SJSA1 (cell line): ENCODE results near the gene PTP4A1. TPM values are rescaled to one million over a fixed set of nuclear protein-coding genes. Genes with fewer than 3 reads are reported as not detected.

Experiments used
- DNase-seq, 2 experiments: peaks; one replicate each; pipeline ENCODE4 v3.0.0-alpha.2; 2015 to 2020; ENCODE audit warnings: low spot score in 2 of 2, low read depth in 1 of 2
- H3K27ac ChIP-seq: fragments of 250-450 bp; sonication (Bioruptor Pico); 2 replicates; pipeline ENCODE4 v1.5.1; 2020; ENCODE audit warnings: mild to moderate bottlenecking, moderate library complexity
- H3K27me3 ChIP-seq: fragments of 250-450 bp; sonication (Bioruptor Pico); replicated peaks from 2 replicates; pipeline ENCODE4 v1.5.1; 2020; ENCODE audit warnings: mild to moderate bottlenecking, moderate library complexity
- H3K36me3 ChIP-seq: fragments of 250-450 bp; sonication (Bioruptor Pico); 2 replicates; pipeline ENCODE4 v1.5.1; 2020; ENCODE audit warnings: mild to moderate bottlenecking
- H3K4me1 ChIP-seq: fragments of 250-450 bp; sonication (Bioruptor Pico); replicated peaks from 2 replicates; pipeline ENCODE4 v1.6.1; 2021; ENCODE audit warnings: mild to moderate bottlenecking
- H3K4me3 ChIP-seq: fragments of 250-450 bp; sonication (Bioruptor Pico); 2 replicates; pipeline ENCODE4 v1.5.1; 2020; ENCODE audit warnings: mild to moderate bottlenecking
- H3K9me3 ChIP-seq: fragments of 250-450 bp; sonication (Bioruptor Pico); replicated peaks from 2 replicates; pipeline ENCODE4 v1.5.1; 2020; ENCODE audit warnings: mild to moderate bottlenecking
- total RNA-seq: library from RNA; depleted of rRNA; stranded (reverse); fragments of >200 nt; shearing (Covaris generic); gene quantifications from 2 replicates; pipeline ENCODE4 v1.2.3, GENCODE V29; 2014

PTP4A1 gene
- total RNA-seq, 1 experiment from 2014 or later: 15.7 TPM

DNA sequence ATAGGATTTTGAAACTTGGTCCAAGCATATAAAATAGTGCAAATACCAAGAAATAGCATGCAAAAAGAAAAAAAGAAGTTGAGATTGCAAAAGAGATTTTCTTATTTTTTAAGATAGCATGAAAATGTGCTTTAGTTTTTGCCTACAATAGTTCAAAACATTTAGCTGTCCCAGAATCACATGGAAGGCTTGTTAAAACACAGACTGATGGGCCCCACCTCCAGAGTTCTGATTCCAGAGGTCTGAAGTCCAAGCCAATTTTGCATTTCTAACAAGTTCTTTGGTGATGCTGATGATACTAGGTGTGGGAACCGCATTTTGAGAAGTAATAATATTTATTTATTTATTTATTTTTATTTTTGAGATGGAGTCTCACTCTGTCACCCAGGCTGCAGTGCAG lies 33.7 kb upstream of the PTP4A1 start:
- Histone ChIP-seq H3K9me3 (no peaks in the 10 kb centered on the region), H3K4me3 (no peak overlapping the region), H3K36me3 (no peaks in the 10 kb centered on the region), H3K27ac (no peak overlapping the region), H3K27me3 (no peaks in the 10 kb centered on the region), H3K4me1 (no peaks in the 10 kb centered on the region)
- no peak for DNase-seq

DNA sequence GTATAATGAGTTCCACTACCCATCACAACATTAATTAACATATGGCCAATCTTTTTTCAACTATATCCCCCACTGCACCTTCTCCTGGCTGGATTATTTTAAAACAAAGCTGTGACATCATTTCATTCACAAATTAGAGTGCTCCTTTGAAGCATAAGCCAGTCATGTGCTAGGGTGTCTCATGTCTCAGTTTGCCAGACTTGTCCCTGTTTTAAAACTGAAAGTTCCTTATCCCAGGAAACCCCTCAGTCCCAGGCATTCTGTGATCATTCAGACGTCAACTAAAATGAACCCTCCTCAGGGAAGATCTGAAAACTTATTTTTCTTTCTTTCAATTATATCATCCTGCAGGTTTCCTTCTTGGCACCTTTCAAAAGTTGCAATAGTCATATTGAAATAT lies 29.3 kb upstream of the PTP4A1 start:
- Histone ChIP-seq H3K36me3 (no peaks in the 10 kb centered on the region), H3K9me3 (no peaks in the 10 kb centered on the region), H3K4me3 (no peak overlapping the region), H3K4me1 (no peaks in the 10 kb centered on the region), H3K27me3 (no peaks in the 10 kb centered on the region), H3K27ac (no peak overlapping the region)
- no peak for DNase-seq

DNA sequence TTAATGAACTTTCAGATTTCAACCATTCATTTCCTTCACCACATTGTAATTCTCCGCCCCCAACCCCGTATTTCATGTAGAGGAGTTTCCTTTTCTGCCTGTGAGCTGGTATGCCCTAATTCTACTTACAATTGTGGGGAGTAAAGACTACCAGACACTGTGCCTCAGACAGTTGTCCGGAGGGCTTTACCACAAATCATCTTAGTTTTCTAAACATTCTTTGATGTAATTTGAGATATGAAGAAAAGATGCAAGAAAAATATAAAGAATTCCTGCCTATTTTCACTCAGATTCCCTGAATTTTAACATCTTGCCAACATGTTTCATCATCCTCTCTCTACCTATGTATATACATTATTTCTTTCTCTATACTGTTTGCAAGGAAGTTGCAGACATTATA lies 28.3 kb upstream of the PTP4A1 start:
- Histone ChIP-seq H3K36me3 (no peaks in the 10 kb centered on the region), H3K27ac (no peak overlapping the region)
- no peak for DNase-seq

DNA sequence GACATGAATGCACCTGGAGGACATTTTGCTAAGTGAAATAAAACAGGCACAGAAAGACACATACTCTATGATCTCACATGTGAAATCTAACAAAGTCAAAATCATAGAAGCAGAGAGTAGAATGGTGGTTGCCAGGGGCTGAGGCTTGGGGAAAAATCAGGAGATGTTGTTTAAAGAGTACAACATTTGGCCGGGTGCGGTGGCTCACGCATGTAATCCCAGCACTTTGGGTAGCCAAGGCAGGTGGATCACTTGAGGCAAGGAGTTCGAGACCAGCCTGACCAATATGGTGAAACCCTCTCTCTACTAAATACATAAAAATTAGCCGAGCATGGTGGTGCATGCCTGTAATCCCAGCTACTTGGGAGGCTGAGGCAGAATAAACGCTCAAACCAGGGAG lies 26.0 kb upstream of the PTP4A1 start:
- Histone ChIP-seq H3K9me3 (no peaks in the 10 kb centered on the region), H3K4me3 (no peak overlapping the region), H3K36me3 (no peaks in the 10 kb centered on the region), H3K27ac (no peak overlapping the region), H3K4me1 (no peaks in the 10 kb centered on the region), H3K27me3 (no peaks in the 10 kb centered on the region)
- no peak for DNase-seq

More for the DNA sequence above, 28.3 kb upstream of the PTP4A1 start:
- no peaks in the 10 kb centered on the region for H3K4me1 ChIP-seq
- no peaks in the 10 kb centered on the region for H3K27me3 ChIP-seq
- H3K9me3 ChIP-seq: no peaks in the 10 kb centered on the region
- H3K4me3 ChIP-seq: no peak overlapping the region

DNA sequence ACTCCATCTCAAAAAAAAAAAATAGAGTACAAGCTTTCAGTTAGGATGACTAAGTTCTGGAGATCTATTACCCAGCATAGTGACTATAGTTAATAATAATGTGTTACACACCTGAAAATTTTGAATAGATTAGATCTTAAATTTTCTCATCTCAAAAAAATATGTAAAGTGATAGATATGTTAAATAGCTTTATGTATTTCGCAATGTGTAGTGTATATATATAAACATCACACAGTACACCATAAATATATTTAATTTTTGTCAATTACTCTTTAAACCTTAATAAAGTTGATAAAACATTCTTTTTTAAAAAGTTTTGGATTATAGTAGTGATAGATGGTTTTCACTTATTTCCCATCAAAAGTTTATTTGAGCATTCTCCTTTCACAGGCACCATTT lies 25.6 kb upstream of the PTP4A1 start:
- Histone ChIP-seq H3K4me1 (no peaks in the 10 kb centered on the region), H3K27ac (no peak overlapping the region), H3K4me3 (no peak overlapping the region), H3K27me3 (no peaks in the 10 kb centered on the region), H3K9me3 (no peaks in the 10 kb centered on the region), H3K36me3 (no peaks in the 10 kb centered on the region)
- DNase-seq: no peak

DNA sequence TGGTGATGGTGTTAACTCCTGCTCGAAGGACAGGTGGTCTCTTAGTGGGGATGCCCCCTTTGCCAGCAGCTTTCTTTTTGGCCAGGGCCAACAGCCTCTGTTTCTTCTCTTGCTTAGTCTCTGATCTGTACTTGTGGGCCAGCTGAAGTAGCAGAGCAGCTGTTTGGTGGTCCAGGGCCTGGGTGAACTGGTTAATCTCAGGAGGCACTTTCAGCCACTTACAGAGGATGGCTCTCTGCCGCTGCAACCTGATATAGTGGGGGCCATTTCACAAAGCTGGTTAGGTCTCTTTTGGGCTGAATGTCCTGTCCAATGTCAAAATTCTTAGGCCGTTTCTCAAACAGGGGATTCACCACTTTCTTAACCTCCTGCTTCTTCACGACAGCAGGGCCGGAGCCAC lies 23.2 kb upstream of the PTP4A1 start:
- no peak for DNase-seq
- Histone ChIP-seq H3K36me3 (no peaks in the 10 kb centered on the region), H3K4me3 (no peak overlapping the region), H3K4me1 (no peaks in the 10 kb centered on the region), H3K27me3 (no peaks in the 10 kb centered on the region), H3K27ac (no peak overlapping the region), H3K9me3 (no peaks in the 10 kb centered on the region)

DNA sequence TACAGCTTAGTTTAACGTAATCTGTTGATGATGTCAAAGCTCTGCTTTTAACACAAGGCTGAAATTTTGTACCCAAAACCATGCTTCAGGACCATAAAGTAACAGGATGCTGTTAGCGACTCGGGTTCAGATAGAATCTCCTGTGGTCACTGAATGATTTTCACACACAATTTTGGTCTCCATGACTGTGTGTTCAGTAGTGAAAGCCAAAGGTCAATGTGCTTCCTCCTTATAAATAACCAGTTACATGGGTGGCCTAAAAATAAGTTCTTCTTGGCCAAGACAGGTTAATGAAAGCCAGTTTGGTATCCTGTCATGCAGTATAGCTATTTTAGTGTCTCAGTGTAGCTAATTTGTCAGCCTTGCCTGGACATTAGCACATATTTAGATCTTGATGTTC lies 19.1 kb upstream of the PTP4A1 start:
- Histone ChIP-seq H3K27ac (no peak overlapping the region), H3K27me3 (no peaks in the 10 kb centered on the region), H3K9me3 (no peaks in the 10 kb centered on the region), H3K4me3 (no peak overlapping the region), H3K36me3 (no peaks in the 10 kb centered on the region), H3K4me1 (no peaks in the 10 kb centered on the region)
- DNase-seq: no peak

DNA sequence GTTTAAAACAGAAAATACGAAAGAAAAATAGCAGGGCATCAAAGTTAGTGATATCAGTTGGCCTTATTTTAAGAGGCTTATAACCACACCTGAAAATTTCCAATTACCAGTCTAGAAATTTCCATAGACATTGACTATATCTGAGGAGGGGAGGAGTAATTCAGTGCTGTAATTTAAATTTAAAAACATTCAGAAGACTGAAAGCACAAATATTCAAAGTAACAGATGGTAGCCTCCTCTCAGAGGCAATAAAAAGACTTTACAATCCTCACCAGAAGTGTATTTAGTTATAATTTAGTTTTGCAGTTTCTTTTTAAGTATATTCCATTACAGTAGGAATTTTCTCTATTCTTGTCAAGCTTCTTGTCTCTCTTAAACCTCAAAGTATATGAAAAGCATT lies 18.4 kb upstream of the PTP4A1 start:
- Histone ChIP-seq H3K4me3 (no peak overlapping the region), H3K27me3 (no peaks in the 10 kb centered on the region), H3K4me1 (no peaks in the 10 kb centered on the region), H3K9me3 (no peaks in the 10 kb centered on the region), H3K36me3 (no peaks in the 10 kb centered on the region), H3K27ac (no peak overlapping the region)
- DNase-seq: no peak

DNA sequence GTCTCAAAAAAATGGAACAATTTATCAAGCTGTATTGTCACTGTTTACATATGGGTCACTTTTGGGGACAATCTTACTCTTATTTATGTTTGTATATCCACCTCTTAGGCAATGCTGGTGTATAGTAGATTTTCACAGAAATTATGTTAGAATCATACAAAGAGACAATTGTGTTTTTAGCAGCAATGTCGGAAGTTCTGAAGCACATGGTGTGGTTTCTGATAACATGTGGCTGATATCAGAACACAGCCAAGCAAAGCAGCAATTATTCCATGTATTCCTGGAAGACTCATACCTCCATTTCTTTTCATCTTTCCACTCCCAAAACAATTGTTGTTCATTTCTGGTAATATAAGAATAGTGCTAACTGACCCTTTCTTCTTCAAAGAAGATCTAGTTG lies 17.5 kb upstream of the PTP4A1 start:
- no peak for DNase-seq
- Histone ChIP-seq H3K36me3 (no peaks in the 10 kb centered on the region), H3K27me3 (no peaks in the 10 kb centered on the region), H3K4me1 (no peaks in the 10 kb centered on the region), H3K4me3 (no peak overlapping the region), H3K27ac (no peak overlapping the region), H3K9me3 (no peaks in the 10 kb centered on the region)

DNA sequence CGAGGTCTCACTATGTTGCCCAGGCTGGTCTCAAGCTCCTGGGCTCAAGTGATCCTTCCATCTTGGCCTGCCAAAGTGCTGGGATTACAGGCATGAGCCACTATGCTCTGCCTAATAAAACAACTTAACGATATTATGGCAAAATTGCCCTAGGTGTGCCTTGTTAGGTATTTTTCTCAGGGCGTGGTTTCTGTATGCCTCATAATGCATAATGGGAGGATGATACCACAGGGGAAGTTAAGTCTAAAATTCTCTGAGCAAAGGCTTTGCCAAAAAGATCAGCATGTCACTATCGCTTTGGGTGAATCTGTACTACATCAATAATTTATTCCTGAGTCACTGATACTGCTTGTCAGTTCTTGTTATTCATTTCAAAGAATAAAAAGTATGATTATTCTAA lies 15.9 kb upstream of the PTP4A1 start:
- H3K9me3 ChIP-seq: no peaks in the 10 kb centered on the region
- no peak overlapping the region for H3K4me3 ChIP-seq
- H3K4me1 ChIP-seq: no peaks in the 10 kb centered on the region
- H3K36me3 ChIP-seq: no peaks in the 10 kb centered on the region
- no peaks in the 10 kb centered on the region for H3K27me3 ChIP-seq
- H3K27ac ChIP-seq: no peak overlapping the region
- no peak for DNase-seq

DNA sequence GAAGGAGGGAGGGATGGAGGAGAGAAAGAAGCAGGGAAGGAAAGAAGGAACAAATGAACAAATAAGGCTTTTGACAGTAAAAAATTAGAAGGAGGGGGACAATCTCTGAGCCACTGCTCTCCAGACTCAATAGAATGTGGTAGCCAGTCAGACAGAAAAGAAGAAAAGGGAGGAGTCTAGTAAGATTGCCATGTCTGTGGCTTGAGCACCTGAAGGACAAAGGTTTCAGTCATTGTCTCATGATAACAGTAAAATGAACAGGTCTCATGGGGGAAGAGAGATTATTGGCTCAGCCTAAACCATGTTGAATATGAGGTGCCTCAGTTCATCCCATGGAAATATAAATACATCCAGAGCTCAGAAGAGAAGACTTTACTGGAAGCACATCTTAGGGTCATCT lies 14.0 kb upstream of the PTP4A1 start:
- DNase-seq: no peak
- Histone ChIP-seq H3K27me3 (no peaks in the 10 kb centered on the region), H3K4me3 (no peak overlapping the region), H3K27ac (no peak overlapping the region), H3K36me3 (no peaks in the 10 kb centered on the region), H3K4me1 (no peaks in the 10 kb centered on the region), H3K9me3 (no peaks in the 10 kb centered on the region)

DNA sequence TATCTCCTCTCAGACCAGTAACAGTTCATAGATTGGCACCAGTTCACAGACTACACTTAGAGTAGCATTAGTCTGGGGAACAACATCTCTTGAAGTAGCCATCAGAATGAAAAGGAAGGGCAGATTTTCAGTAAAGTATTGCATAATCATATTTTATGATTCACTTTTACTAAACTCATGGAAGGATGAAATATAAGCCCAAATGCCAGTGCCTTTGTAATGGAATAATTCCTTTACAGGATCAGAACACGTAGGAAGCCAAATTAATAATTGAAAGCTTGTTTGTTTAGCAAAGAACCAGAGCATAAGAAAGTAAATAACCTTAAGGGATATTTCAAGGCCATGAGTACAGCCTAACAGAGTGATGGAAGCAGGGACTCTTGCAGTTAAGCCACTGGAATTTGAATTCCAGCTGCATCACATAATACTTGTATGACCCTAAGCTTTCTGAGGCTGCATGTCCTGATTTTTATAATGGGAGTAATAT lies 11.4 kb upstream of the PTP4A1 start:
- H3K27ac ChIP-seq: no peak overlapping the region
- H3K36me3 ChIP-seq: no peaks in the 10 kb centered on the region
- H3K4me3 ChIP-seq: no peak overlapping the region
- H3K27me3 ChIP-seq: peaks cover under 1% of the 10 kb centered on the region; the same call in 1 of the 2 replicates
- no peaks in the 10 kb centered on the region for H3K9me3 ChIP-seq
- no peaks in the 10 kb centered on the region for H3K4me1 ChIP-seq
- no peak for DNase-seq

DNA sequence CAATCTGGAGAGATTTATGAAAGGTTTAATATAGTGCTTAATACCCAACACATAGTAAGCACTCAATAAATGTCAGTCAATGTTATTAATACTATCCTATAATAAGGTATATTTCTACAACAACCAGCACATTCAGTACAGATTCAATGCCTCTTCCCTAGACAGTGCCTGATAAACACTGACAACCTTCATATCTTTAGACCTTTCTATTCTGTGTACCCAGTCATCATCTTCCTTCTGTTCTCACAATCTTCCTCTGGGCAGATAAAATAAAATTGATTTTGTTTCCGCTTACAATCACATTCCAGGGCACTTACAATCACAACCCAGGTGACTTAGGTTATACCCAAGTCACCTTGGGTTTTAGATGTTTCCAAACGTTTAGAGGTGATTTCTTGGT lies 11.0 kb upstream of the PTP4A1 start:
- no peak overlapping the region for H3K4me3 ChIP-seq
- peaks cover 5% of the 10 kb centered on the region; the same call in 1 of the 2 replicates for H3K27me3 ChIP-seq
- H3K9me3 ChIP-seq: no peaks in the 10 kb centered on the region
- H3K27ac ChIP-seq: no peak overlapping the region
- no peaks in the 10 kb centered on the region for H3K4me1 ChIP-seq
- H3K36me3 ChIP-seq: no peaks in the 10 kb centered on the region
- DNase-seq: no peak

DNA sequence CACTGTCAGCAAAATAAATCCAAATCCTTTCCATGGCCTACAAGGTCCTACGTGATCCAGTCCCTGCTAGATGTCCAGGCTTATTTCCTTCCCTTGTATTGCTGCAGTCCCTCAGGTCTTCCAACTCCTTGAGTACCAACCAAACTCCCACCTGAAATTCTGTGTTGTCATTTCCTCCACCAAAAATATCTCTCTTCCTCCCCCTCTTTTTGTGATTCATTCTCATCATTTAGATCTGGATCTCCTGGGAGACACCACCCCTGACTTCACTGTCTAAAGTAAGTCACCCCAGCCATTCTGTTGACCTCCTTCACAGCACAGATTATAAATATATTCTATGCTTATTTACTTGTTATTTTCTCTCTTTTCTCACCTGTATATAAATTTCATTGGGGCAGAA lies 9.0 kb upstream of the PTP4A1 start:
- H3K4me3 ChIP-seq: no peak overlapping the region
- no peaks in the 10 kb centered on the region for H3K4me1 ChIP-seq
- peaks cover 9% of the 10 kb centered on the region; the same call in 1 of the 2 replicates for H3K27me3 ChIP-seq
- no peaks in the 10 kb centered on the region for H3K9me3 ChIP-seq
- DNase-seq: no peak
- H3K27ac ChIP-seq: no peak overlapping the region
- no peaks in the 10 kb centered on the region for H3K36me3 ChIP-seq

DNA sequence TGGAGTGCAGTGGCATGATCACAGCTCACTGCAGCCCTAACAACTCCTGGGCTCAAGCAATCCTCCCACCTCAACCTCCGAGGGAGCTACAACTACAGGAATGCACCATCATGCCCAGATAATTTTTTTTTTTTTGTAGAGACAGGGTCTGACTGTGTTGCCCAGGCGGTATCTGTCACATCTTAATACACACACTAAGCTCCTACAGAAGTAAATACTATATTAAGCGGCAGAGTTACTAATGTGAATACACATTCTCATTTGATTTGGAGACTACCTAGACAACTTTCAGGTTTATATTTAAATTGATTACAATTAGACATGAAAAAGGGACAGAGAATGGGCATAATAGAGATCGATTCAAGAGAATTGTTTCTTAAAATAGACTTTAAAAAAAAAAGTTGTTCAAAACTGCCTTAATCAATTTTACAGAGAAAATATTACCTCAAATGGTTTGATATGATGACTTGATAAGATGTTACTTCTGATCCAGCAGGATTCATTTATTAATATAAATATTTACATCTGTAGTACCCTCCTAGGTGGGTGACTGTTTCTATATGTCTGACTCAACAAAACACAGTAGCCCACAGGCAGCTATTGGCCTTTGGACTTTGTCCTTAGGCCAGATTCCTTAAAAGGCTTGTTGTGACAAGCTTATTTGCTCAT lies 7.1 kb upstream of the PTP4A1 start:
- Histone ChIP-seq H3K27ac (no peak overlapping the region), H3K4me1 (no peaks in the 10 kb centered on the region), H3K27me3 (peaks cover 9% of the 10 kb centered on the region; the same call in 1 of the 2 replicates), H3K36me3 (no peaks in the 10 kb centered on the region), H3K4me3 (no peak overlapping the region), H3K9me3 (no peaks in the 10 kb centered on the region)
- no peak for DNase-seq
